Sigmoid colon (tissue), 7 donors: ENCODE data around the gene LRFN2. TPM values are rescaled to one million over a fixed set of nuclear protein-coding genes. Genes with fewer than 3 reads are reported as not detected.

ENCODE experiments used
- DNase-seq: peaks from one replicate; pipeline ENCODE4 v3.0.0-alpha.2; 2019
- H3K27ac ChIP-seq, 4 donors: fragments of 200-600 bp; sonication (generic); one replicate each; pipeline ENCODE4 v1.5.1; 2016 to 2019; ENCODE audit warnings: mild to moderate bottlenecking in 1 of 4
- H3K27me3 ChIP-seq, 3 donors: fragments of 200-600 bp; sonication (generic); one replicate each; pipeline ENCODE4 v1.5.1; 2019; ENCODE audit warnings: mild to moderate bottlenecking in 1 of 3
- H3K36me3 ChIP-seq, 4 donors: fragments of 200-600 bp; sonication (generic); one replicate each; pipeline ENCODE4 v1.5.1; 2016 to 2019
- H3K4me1 ChIP-seq, 4 donors: fragments of 200-600 bp; sonication (generic); one replicate each; pipeline ENCODE4 v1.5.1; 2017 to 2019
- H3K4me3 ChIP-seq, 4 donors: fragments of 200-600 bp; sonication (generic); one replicate each; pipeline ENCODE4 v1.5.1; 2017 to 2019; ENCODE audit warnings: mild to moderate bottlenecking in 2 of 4, moderate library complexity in 1 of 4
- H3K9me3 ChIP-seq, 4 donors: fragments of 200-600 bp in 3 of 4; sonication (generic) in 3 of 4; one replicate each; pipeline versions ENCODE4 v1.5.1 to v1.6.1; 2013 to 2019
- CTCF ChIP-seq, 4 experiments: fragments of 450-650 bp in 3 of 4; fragments of 200-600 bp in 1 of 4; IDR thresholded peaks; one replicate each; pipeline ENCODE4 v1.5.1; 2016 to 2019; ENCODE audit warnings: antibody characterized with exemption in 4 of 4, mild to moderate bottlenecking in 3 of 4, moderate library complexity in 2 of 4
- EP300 ChIP-seq, 4 donors: sonication (generic); formaldehyde crosslinking; IDR thresholded peaks; one replicate each; pipeline ENCODE4 v1.6.1; 2017; ENCODE audit warnings: antibody characterized with exemption in 4 of 4
- POLR2A ChIP-seq, 2 donors: fragments of 450-650 bp; IDR thresholded peaks; one replicate each; pipeline ENCODE4 v1.6.1; 2016; ENCODE audit warnings: antibody characterized with exemption in 2 of 2, mild to moderate bottlenecking in 2 of 2, moderate library complexity in 2 of 2
- POLR2AphosphoS5 ChIP-seq, 4 donors: sonication (generic); formaldehyde crosslinking; IDR thresholded peaks; one replicate each; pipeline ENCODE4 v1.6.1; 2017; ENCODE audit warnings: antibody characterized with exemption in 4 of 4
- WGBS, 2 donors: extraction: QIAGEN DNeasy Blood & Tissue Kit; methylation state at CpG; one replicate each; pipeline ENCODE4 v1.1.7; 2013; 5-methylcytosine and 5-hydroxymethylcytosine counted together
- intact Hi-C: fragments of 100-400 bp; cut with DNase I; formaldehyde crosslinking; loops from one replicate; pipeline ENCODE4 v1.15.1; 2023
- polyA plus RNA-seq, 3 donors: library from polyadenylated mRNA; stranded (reverse); fragments of 200-250 nt; gene quantifications; one replicate each; pipeline ENCODE4 v1.2.3, GENCODE V29; 2013
- total RNA-seq, 4 donors: library from RNA; depleted of rRNA; stranded (reverse); fragments of >200 nt; gene quantifications; one replicate each; pipeline ENCODE4 v1.1.0, GENCODE V29; 2016
- donor health status: healthy with polysubstance abuse.
- donor health status: Bipolar disorder and iron deficiency.
- donor health status: healthy.

The LRFN2 gene
- total and polyA plus RNA-seq, 7 donors = 0.10 to 0.60 (median 0.49) TPM; not detected in 4

GRCh38 chr6:40585651-40586269, 1.4 kb downstream of the LRFN2 start:
- Histone ChIP-seq H3K27me3 (peaks cover 3 to 63% (median 46%) of the 10 kb centered on the region in 3 donors), H3K27ac (no peak overlapping the region), H3K9me3 (no peaks in the 10 kb centered on the region), H3K4me3 (no peak overlapping the region), H3K36me3 (no peaks in the 10 kb centered on the region), H3K4me1 (peaks cover 0 to 23% (median 19%) of the 10 kb centered on the region in 4 donors)
- intact Hi-C loops = loop anchor here (10.0 kb wide), 1 partner anchor 601 kb away; no protein-coding TSS in a partner anchor
- DNase-seq = no peak
- WGBS, 2 donors = 21 to 51% methylated on average over 11 of the region's 11 CpGs
- no peak for TF ChIP-seq POLR2AphosphoS5 (IDR thresholded peaks at IDR 0.05)
- no peak for TF ChIP-seq CTCF (IDR thresholded peaks at IDR 0.05)
- no peak for TF ChIP-seq EP300 (IDR thresholded peaks at IDR 0.05)
- no peak for TF ChIP-seq POLR2A (IDR thresholded peaks at IDR 0.05)

- Histone ChIP-seq H3K9me3 (no peaks in the 10 kb centered on the region), H3K36me3 (no peaks in the 10 kb centered on the region), H3K27me3 (peaks cover 3 to 60% (median 42%) of the 10 kb centered on the region in 3 donors), H3K27ac (no peak overlapping the region), H3K4me3 (no peak overlapping the region), H3K4me1 (peaks cover 0 to 23% (median 19%) of the 10 kb centered on the region in 4 donors)
- WGBS, 2 donors = 64 to 72% methylated on average over 4 of the region's 4 CpGs
- intact Hi-C loops = loop anchor here (10.0 kb wide), 1 partner anchor 600 kb away; no protein-coding TSS in a partner anchor
- no peak for DNase-seq
- TF ChIP-seq CTCF (IDR thresholded peaks at IDR 0.05) = no peak
- no peak for TF ChIP-seq POLR2AphosphoS5 (IDR thresholded peaks at IDR 0.05)
- no peak for TF ChIP-seq EP300 (IDR thresholded peaks at IDR 0.05)
- TF ChIP-seq POLR2A (IDR thresholded peaks at IDR 0.05) = no peak
These were observed 1.9 kb downstream of the LRFN2 start for GRCh38 chr6:40585223-40585622.

GRCh38 chr6:40584741-40585140, 2.4 kb downstream of the LRFN2 start:
- intact Hi-C loops = loop anchor here (10.0 kb wide), 1 partner anchor 600 kb away; no protein-coding TSS in a partner anchor

GRCh38 chr6:40583709-40584108, 3.5 kb downstream of the LRFN2 start:
- Histone ChIP-seq H3K4me1 (peaks cover 0 to 23% (median 19%) of the 10 kb centered on the region in 4 donors), H3K9me3 (no peaks in the 10 kb centered on the region), H3K4me3 (no peak overlapping the region), H3K27me3 (peaks cover 3 to 47% (median 30%) of the 10 kb centered on the region in 3 donors), H3K36me3 (no peaks in the 10 kb centered on the region), H3K27ac (no peak overlapping the region)
- intact Hi-C loops = loop anchor here (10.0 kb wide), 1 partner anchor 599 kb away; no protein-coding TSS in a partner anchor
- DNase-seq = no peak
- WGBS, 2 donors = 16 to 33% methylated on average over 3 of the region's 3 CpGs
- no peak for TF ChIP-seq POLR2AphosphoS5 (IDR thresholded peaks at IDR 0.05)
- no peak for TF ChIP-seq POLR2A (IDR thresholded peaks at IDR 0.05)
- TF ChIP-seq CTCF (IDR thresholded peaks at IDR 0.05) = no peak
- no peak for TF ChIP-seq EP300 (IDR thresholded peaks at IDR 0.05)

More at GRCh38 chr6:40584741-40585140, 2.4 kb downstream of the LRFN2 start:
- H3K4me1 ChIP-seq = peaks cover 0 to 23% (median 19%) of the 10 kb centered on the region in 4 donors
- no peaks in the 10 kb centered on the region for H3K36me3 ChIP-seq
- DNase-seq = no peak
- no peaks in the 10 kb centered on the region for H3K9me3 ChIP-seq
- TF ChIP-seq EP300 (IDR thresholded peaks at IDR 0.05) (no peak), CTCF (IDR thresholded peaks at IDR 0.05) (no peak), POLR2A (IDR thresholded peaks at IDR 0.05) (no peak), POLR2AphosphoS5 (IDR thresholded peaks at IDR 0.05) (no peak)
- H3K27me3 ChIP-seq = peaks cover 3 to 55% (median 38%) of the 10 kb centered on the region in 3 donors
- no peak overlapping the region for H3K27ac ChIP-seq
- no peak overlapping the region for H3K4me3 ChIP-seq
- 24 to 50% methylated on average over 2 of the region's 2 CpGs for whole genome bisulfite sequencing, 2 donors
